Vagina (tissue), 2 donors: Measurements from ENCODE around the gene DPP10.

ENCODE experiments used
- POLR2A ChIP-seq, 2 donors: fragments of 450-650 bp; IDR thresholded peaks; one replicate each; pipeline ENCODE4 v1.6.1; 2017; ENCODE audit warnings: antibody characterized with exemption in 2 of 2, mild to moderate bottlenecking in 2 of 2, moderate library complexity in 2 of 2
- POLR2AphosphoS5 ChIP-seq, 2 donors: sonication (generic); formaldehyde crosslinking; IDR thresholded peaks; one replicate each; pipeline ENCODE4 v1.9.0; 2017; ENCODE audit warnings: antibody characterized with exemption in 2 of 2, mild to moderate bottlenecking in 2 of 2, low read depth in 1 of 2; ENCODE audit not compliant: insufficient read depth in 1 of 2
- TF ChIP-seq, protein P1 (sequence below), 3 experiments: fragments of 450-650 bp in 2 of 3; fragments of 200-600 bp in 1 of 3; sonication (generic) in 1 of 3; IDR thresholded peaks; one replicate each; pipeline ENCODE4 v1.5.1; 2017 to 2019; ENCODE audit warnings: antibody characterized with exemption in 3 of 3, mild to moderate bottlenecking in 2 of 3, moderate library complexity in 2 of 3

DNA sequence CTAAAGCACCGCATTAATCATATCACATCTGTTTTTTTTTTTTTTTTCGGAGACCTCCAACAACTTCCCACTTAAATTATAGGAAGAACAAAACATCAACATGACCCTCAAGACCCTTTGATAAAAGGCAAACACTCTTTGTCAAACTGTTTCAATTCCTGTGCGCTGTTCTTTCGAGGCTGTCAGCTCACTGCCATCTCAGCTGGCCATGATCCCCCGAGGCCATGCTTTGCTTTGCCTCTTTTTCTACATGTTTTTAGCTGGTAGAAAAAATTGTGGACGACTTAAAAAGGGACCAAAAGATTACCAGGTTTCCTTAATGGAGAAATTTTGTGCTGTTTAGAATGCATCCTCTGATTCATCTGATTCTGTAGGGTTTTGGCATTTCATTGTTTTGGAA is 138.2 kb downstream of the DPP10 start:
- TF ChIP-seq, protein P1, sequence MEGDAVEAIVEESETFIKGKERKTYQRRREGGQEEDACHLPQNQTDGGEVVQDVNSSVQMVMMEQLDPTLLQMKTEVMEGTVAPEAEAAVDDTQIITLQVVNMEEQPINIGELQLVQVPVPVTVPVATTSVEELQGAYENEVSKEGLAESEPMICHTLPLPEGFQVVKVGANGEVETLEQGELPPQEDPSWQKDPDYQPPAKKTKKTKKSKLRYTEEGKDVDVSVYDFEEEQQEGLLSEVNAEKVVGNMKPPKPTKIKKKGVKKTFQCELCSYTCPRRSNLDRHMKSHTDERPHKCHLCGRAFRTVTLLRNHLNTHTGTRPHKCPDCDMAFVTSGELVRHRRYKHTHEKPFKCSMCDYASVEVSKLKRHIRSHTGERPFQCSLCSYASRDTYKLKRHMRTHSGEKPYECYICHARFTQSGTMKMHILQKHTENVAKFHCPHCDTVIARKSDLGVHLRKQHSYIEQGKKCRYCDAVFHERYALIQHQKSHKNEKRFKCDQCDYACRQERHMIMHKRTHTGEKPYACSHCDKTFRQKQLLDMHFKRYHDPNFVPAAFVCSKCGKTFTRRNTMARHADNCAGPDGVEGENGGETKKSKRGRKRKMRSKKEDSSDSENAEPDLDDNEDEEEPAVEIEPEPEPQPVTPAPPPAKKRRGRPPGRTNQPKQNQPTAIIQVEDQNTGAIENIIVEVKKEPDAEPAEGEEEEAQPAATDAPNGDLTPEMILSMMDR (IDR thresholded peaks at IDR 0.05), result no peak
- TF ChIP-seq POLR2AphosphoS5 (IDR thresholded peaks at IDR 0.05; ENCODE audit: insufficient read depth in 1 of 2, low read depth in 1 of 2) (no peak), POLR2A (IDR thresholded peaks at IDR 0.05) (no peak)
